PC-3 (cell line): Measurements from ENCODE around the gene BPIFB3. TPM values are rescaled to one million over a fixed set of nuclear protein-coding genes. Genes with fewer than 3 reads are reported as not detected.

ENCODE experiments used
- ATAC-seq: fragments of 200-7000 bp; cut with Tn5 transposase; 2 replicates; pipeline ENCODE4 v1.9.1; 2020; ENCODE audit warnings: mild to moderate bottlenecking, moderate library complexity
- BruUV-seq: library from RNA; stranded (reverse); fragments of 400-500 nt; replicated peaks from 2 replicates; lab custom pipeline; 2021; lab: Mats Ljungman, UMichigan
- CTCF ChIA-PET: fragments of 300-600 bp; sonication (Branson Sonifier 250); formaldehyde crosslinking; loops from one replicate; lab custom pipeline; 2022; ENCODE audit warnings: antibody characterized with exemption; lab: Charles Lee
- POLR2A ChIA-PET: fragments of 300-600 bp; sonication (Branson Sonifier 250); formaldehyde crosslinking; loops from one replicate; lab custom pipeline; 2022; ENCODE audit warnings: antibody characterized with exemption; ENCODE audit not compliant: unreplicated experiment; lab: Charles Lee
- DNase-seq: peaks from one replicate; pipeline ENCODE4 v3.0.0-alpha.2; 2015
- H2AFZ ChIP-seq: fragments of 300-600 bp; sonication (generic); 2 replicates; pipeline ENCODE4 v1.6.0; 2016; ENCODE audit warnings: antibody characterized with exemption, low read length
- H3F3A ChIP-seq: fragments of 300-600 bp; sonication (generic); one replicate; pipeline ENCODE4 v1.6.0; 2017; ENCODE audit warnings: antibody characterized with exemption, low read length, control low read depth, mild to moderate bottlenecking; ENCODE audit not compliant: unreplicated experiment
- H3K27ac ChIP-seq: fragments of 300-600 bp; sonication (generic); 2 replicates; pipeline ENCODE4 v1.5.1; 2016; ENCODE audit warnings: mild to moderate bottlenecking, low read length
- H3K27me3 ChIP-seq: fragments of 300-600 bp; sonication (generic); 2 replicates; pipeline ENCODE4 v1.6.1; 2016; ENCODE audit warnings: low read length, mixed read lengths
- H3K36me3 ChIP-seq: fragments of 300-600 bp; sonication (generic); 2 replicates; pipeline ENCODE4 v1.6.1; 2016; ENCODE audit warnings: low read depth, mixed run types, low read length, mixed read lengths
- H3K4me1 ChIP-seq: fragments of 300-600 bp; sonication (generic); 2 replicates; pipeline ENCODE4 v1.5.1; 2016; ENCODE audit warnings: low read length; ENCODE audit not compliant: insufficient read depth
- H3K4me2 ChIP-seq: fragments of 300-600 bp; sonication (generic); 2 replicates; pipeline ENCODE4 v1.6.0; 2016; ENCODE audit warnings: low read length
- H3K4me3 ChIP-seq: fragments of 300-600 bp; sonication (generic); 2 replicates; pipeline ENCODE4 v1.5.1; 2016; ENCODE audit warnings: mild to moderate bottlenecking, low read length, mixed read lengths
- H3K79me2 ChIP-seq: fragments of 300-600 bp; sonication (generic); 2 replicates; pipeline ENCODE4 v1.6.1; 2017; ENCODE audit warnings: low read length, mixed read lengths
- H3K9ac ChIP-seq: fragments of 300-600 bp; sonication (generic); 2 replicates; pipeline ENCODE4 v1.6.0; 2016; ENCODE audit warnings: mild to moderate bottlenecking, low read length
- H3K9me2 ChIP-seq: fragments of 300-600 bp; sonication (generic); replicated peaks from 2 replicates; pipeline ENCODE4 v1.6.1; 2016; ENCODE audit warnings: mixed run types, low read length, mixed read lengths
- H3K9me3 ChIP-seq: fragments of 300-600 bp; sonication (generic); 2 replicates; pipeline ENCODE4 v1.6.1; 2016; ENCODE audit warnings: low read length, mixed read lengths
- H4K20me1 ChIP-seq: fragments of 300-600 bp; sonication (generic); 2 replicates; pipeline ENCODE4 v1.6.1; 2016; ENCODE audit warnings: low read length, mixed read lengths
- CTCF ChIP-seq: fragments of 300-600 bp; sonication (generic); conservative IDR thresholded peaks from 2 replicates; pipeline ENCODE4 v1.5.1; 2017; ENCODE audit warnings: antibody characterized with exemption, low read depth, mild to moderate bottlenecking, low read length
- EZH2 ChIP-seq: fragments of 300-600 bp; sonication (generic); IDR thresholded peaks from one replicate; pipeline ENCODE4 v1.6.1; 2017; ENCODE audit warnings: antibody characterized with exemption, mild to moderate bottlenecking, low read length; ENCODE audit not compliant: unreplicated experiment
- EZH2phosphoT487 ChIP-seq: fragments of 300-600 bp; sonication (generic); IDR thresholded peaks from 2 replicates; pipeline ENCODE4 v1.6.1; 2018; ENCODE audit warnings: mild to moderate bottlenecking, antibody characterized with exemption, low read length, borderline replicate concordance
- intact Hi-C: fragments of 100-400 bp; cut with micrococcal nuclease; formaldehyde crosslinking; loops from 2 replicates; pipeline ENCODE4 v1.9.0; 2023
- total RNA-seq: library from RNA; depleted of rRNA; stranded (reverse); fragments of >200 nt; gene quantifications from 2 replicates; pipeline ENCODE4 v1.2.3, GENCODE V29; 2014

BPIFB3 gene
- total RNA-seq, 1 experiment from 2014 or later = not detected

GRCh38 chr20:33020278-33021161 lies 33.2 kb upstream of the BPIFB3 start:
- POLR2A ChIA-PET = no interaction called here
- Histone ChIP-seq H3K79me2 (no peaks in the 10 kb centered on the region), H2AFZ (no peak overlapping the region), H3K4me2 (no peak overlapping the region), H3K4me3 (no peak overlapping the region), H3K4me1 (no peaks in the 10 kb centered on the region), H3K9ac (no peak overlapping the region), H3K9me2 (no peaks in the 10 kb centered on the region), H3F3A (no peaks in the 10 kb centered on the region), H3K36me3 (no peaks in the 10 kb centered on the region), H4K20me1 (no peaks in the 10 kb centered on the region), H3K27ac (no peak overlapping the region), H3K9me3 (no peaks in the 10 kb centered on the region), H3K27me3 (peaks cover 28% of the 10 kb centered on the region)
- CTCF ChIA-PET = no interaction called here
- ATAC-seq (no peak), DNase-seq (no peak)
- TF ChIP-seq CTCF = no peak
- intact Hi-C loops = no loop called here
- BruUV-seq = no TSS peak

GRCh38 chr20:33021879-33022278 lies 31.8 kb upstream of the BPIFB3 start:
- Histone ChIP-seq H3K27me3 (peaks cover 22% of the 10 kb centered on the region), H3K27ac (no peak overlapping the region), H3F3A (no peaks in the 10 kb centered on the region), H3K4me3 (no peak overlapping the region), H3K4me2 (no peak overlapping the region), H3K4me1 (no peaks in the 10 kb centered on the region), H3K9me3 (no peaks in the 10 kb centered on the region), H2AFZ (no peak overlapping the region), H3K9me2 (no peaks in the 10 kb centered on the region), H3K9ac (no peak overlapping the region), H3K36me3 (no peaks in the 10 kb centered on the region), H3K79me2 (no peaks in the 10 kb centered on the region), H4K20me1 (no peaks in the 10 kb centered on the region)
- POLR2A ChIA-PET = no interaction called here
- CTCF ChIA-PET = no interaction called here
- intact Hi-C loops = no loop called here
- no TSS peak for BruUV-seq
- DNase-seq (no peak), ATAC-seq (no peak)
- TF ChIP-seq CTCF (no peak), EZH2phosphoT487 (no peak), EZH2 (no peak)

- Histone ChIP-seq H3K4me2 (no peak overlapping the region), H3K9ac (no peak overlapping the region), H3K27me3 (peaks cover 18% of the 10 kb centered on the region), H3K4me1 (no peaks in the 10 kb centered on the region), H4K20me1 (no peaks in the 10 kb centered on the region), H3K79me2 (no peaks in the 10 kb centered on the region), H3K9me3 (no peaks in the 10 kb centered on the region), H3K36me3 (no peaks in the 10 kb centered on the region), H3K4me3 (no peak overlapping the region), H3F3A (no peaks in the 10 kb centered on the region), H2AFZ (no peak overlapping the region), H3K9me2 (no peaks in the 10 kb centered on the region), H3K27ac (no peak overlapping the region)
- ATAC-seq (no peak), DNase-seq (no peak)
- TF ChIP-seq EZH2 = no peak
- TF ChIP-seq EZH2phosphoT487 = no peak
- TF ChIP-seq CTCF = no peak
- ChIA-PET CTCF (no interaction called here), POLR2A (no interaction called here)
- BruUV-seq = no TSS peak
- intact Hi-C loops = no loop called here
Measured at GRCh38 chr20:33022289-33022688, 31.4 kb upstream of the BPIFB3 start.
